GM21360 (cell line): ENCODE measurements around the gene MAP3K4.

ENCODE experiments used
- ATAC-seq: cut with Tn5 transposase; IDR thresholded peaks from one replicate; pipeline ENCODE4 v1.9.1; 2021; ENCODE audit warnings: mild to moderate bottlenecking, moderate library complexity; ENCODE audit not compliant: unreplicated experiment

The MAP3K4 gene

DNA sequence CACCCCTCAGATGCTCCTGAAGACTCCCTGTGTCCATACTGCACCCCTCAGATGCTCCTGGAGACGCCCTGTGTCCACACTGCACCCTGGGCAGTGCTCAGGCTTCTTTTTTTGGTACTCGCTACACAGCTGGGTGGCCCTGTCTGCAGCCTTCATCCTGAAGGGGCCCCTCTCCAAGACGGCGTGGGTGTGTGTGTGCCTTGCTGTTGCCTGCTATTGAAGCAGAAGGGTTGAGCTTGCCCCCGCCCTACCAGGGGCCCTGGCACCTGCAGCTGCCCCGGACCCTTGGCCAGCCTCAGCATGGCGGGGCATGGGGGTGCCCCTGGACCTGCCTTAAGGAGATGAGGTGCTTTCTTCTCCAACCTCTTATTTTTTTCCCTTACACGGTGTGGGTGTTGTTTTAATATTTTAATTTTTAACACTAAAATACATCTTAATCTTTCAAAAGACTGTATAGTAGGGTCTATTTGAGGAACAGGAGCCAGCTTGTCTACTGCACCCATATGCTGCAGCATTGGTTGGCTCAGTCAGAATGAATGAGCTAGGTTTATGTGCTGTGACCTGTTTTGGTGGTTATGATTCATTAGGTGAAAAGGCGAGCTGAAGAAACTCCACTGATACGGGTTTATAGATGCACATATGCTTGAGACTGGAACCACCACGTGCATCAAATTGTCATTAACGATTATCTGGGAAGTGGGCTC, 146.4 kb downstream of the MAP3K4 start:
- no peak for ATAC-seq

DNA sequence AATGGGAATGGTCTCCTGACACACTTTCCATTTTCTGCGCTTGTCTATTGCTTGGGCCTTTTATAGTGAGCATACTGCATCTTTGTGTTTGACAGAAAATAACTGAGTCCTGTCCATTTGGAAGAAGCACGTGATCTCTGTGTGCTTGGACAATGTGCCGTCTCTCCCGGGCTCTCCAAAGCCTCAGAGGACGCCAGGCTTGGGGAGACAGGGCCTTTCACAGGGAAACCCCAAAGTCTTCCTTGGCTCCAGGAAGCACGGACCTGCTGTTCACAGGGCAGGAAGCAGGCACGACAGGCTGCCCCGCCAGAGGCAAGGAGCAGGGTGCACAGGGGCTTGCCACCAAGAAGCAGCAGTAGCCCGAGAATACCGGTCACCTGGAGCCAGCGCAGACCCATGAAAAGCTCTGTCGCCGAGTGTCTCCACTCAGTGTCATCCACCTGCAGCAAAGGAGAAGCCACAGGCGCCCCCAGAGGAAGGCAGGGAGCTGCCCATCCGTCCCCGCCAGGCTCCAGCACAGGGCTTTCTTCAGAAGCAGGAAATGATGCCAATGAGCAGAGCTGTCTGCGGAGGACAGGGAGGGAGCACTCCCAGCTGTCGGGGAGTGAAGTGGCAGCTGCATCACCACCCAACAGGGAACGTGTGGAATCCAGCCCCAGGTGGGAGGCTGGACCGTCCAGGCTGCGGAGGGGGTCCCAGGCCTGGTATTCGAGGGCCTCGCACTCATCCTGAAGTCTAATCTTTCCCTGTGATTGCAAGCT, 147.2 kb downstream of the MAP3K4 start:
- ATAC-seq, result no peak

DNA sequence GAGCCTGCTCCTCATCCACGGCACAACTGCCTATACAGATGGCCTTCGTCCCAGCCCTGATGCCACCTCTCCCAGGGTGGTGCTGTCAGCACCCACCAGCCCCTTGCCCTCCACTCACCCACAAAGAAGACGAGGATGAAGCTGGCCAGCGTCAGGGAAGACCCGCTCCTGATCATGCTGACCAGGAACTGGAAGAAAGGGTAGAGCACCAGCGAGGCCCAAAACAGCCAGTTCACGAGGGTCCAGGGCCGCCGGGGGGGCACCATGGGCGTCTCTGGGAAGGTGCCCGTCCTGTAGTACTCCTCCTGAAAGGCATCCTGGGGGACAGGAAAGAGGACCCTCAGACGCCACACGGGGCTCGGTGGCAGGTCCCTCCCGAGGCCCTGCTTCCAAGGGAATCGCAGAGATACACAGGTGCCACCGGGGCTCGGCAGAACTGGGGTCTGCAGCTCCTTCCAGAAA, 147.8 kb downstream of the MAP3K4 start:
- ATAC-seq, result no peak

DNA sequence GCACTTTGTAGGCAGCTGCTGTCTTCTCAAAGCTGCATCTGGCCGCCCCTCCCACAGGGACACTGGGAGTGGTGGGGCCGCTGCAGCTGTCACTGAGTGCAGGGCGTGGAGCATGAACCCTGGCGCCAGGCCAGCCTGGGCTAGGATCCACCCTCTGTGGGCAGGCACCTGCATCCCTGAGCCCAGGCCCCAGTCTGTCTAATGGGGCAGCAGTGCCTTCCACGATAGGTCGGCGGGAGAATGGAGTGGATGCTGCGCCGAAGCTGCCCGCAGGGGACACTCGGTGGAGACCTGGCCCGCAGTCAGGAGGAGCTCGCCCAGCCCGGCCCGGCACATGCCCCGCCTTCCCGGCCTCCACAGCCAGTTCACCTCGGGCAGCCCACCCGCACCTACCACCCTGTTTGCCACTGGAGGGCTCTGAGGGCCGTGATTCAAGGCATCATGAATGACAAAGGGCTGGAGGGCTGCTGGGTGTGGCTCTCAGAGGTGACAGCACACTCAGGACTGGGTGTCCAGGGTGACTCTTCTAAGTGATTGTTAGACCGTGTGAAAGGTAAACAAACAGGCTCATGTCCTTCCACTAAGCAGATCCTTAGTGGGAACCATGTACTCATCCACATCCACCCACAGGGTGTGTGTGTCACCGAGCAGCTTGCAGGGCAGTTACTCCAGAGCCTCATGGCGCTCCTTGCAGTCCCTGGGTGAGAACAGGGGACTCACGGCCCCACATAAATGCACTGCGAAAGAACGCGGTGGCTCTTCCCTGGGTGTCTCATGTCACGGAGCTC, 148.4 kb downstream of the MAP3K4 start:
- no peak for ATAC-seq

DNA sequence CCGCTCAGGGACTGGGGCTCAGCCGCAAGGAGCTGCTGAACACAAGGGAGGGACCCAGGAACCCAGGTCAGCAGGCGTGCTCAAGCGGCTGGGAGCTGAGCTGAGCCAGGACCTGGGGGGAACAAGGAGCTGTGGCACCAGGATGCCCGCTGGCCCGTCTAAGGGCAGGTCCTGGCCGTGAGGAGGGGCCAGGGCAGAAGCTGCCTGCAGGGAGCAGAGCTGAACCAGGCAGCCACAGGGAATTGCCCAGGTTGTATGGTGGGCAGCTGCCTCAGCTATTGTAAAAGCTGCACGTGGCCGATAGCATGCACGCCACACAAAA, 148.9 kb downstream of the MAP3K4 start:
- no peak for ATAC-seq

DNA sequence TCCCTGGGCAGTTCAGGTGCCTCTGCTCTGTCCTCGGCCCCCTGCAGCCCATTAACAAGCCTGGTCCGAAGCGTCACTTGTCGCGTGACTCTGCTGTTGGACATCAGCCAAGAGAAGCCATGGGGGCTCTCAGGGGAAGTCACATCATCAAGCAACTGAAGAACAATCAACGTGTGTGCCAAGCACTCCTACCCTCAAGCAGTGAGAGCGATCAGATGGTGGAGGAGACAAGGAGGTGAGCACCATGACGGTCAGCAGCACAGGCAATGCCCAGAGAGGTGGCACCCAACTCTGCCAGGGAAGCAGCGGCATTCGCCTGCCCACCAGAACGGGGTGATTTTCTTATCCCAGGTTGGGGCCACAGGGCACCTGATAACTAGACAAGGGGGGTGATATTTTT, 149.6 kb downstream of the MAP3K4 start:
- ATAC-seq, result no peak

DNA sequence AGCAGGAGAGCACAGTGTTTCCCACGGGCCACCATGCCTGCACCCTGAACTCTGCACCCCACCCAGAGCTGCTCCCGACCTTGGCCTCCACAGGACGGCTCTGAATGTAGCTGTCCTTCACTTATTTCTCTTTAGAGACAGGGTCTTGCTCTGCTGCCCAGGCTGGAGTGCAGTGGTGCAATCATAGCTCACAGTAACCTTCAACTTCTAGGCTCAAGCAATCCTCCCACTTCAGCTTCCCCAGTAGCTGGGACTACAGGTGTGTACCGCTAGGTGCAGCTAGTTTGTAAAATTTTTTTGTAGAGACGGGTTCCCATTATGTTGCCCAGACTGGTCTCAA, 151.4 kb downstream of the MAP3K4 start:
- ATAC-seq, result no peak

DNA sequence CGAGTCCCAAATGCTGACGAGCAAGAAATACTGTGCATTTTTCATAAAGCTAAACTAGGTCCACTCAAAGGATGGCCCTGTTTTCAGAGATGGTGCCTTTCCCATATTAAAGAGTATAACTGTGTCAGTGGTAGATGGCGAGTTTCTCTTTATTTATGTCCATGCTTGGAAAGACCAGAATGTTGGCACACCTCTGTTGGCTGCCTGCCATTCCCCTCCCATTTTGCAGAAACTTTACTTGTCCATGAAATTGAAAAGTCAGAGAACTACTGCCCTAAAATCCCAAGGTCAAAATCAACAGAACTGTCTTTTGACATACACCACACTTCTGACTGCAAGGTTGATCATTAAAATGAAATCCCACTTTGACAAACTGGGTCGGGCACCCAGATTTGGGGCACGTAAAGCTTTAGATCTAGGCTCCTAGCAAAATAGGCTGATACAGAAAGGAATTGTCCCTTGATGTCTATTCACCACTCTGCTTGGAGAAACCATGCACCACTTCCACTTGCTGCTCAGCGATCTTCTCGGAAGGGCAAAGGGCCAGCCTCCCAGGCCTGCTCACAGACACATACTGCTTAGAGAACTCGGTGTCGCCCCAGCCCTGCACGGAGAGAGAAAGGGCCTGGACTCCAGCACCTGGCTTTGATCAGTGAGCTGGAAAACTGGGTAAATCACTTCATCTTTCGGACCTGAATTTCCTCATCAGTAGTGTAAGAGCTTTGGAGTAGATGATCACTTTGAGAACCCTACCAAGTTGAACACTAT, 152.3 kb downstream of the MAP3K4 start:
- no peak for ATAC-seq

DNA sequence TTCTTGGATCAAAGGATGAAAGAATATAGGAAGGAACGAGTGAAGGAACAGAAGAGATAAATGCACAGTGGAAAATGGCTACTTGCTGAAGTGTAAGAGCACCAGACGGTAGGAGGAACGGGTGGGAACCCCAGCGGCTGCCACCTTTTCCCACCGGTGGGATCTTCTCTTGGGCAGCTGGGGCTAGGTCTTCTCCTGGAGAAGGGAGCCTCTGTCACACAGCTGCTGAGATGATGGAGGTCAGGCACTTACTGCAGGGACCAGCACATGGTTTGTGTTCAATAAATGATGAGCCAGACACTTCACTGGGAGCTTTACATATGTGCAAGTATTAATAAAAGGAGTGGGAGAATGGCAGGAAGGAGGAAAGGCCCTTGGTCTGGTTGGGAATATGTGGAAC, 158.6 kb downstream of the MAP3K4 start:
- ATAC-seq, result no peak

DNA sequence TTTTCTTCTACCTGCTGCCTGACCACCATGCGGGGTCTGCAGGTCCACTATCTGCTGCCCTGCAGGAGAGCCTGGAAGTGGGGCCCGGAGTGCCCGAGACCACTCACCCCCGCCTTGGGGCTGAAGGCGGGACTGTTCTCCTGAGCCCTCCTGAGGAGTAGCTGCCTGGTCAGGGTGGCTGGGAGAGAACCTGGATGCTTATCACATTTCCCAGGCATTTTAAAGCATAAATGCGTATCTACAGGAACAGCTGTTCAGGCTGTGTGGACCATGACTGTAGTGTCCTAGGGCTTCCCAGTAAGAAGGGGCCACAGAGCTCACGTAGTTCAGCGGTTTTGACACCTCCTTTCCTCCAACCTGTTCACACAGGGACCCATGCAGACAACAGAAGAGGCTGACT, 159.0 kb downstream of the MAP3K4 start:
- ATAC-seq, result no peak

DNA sequence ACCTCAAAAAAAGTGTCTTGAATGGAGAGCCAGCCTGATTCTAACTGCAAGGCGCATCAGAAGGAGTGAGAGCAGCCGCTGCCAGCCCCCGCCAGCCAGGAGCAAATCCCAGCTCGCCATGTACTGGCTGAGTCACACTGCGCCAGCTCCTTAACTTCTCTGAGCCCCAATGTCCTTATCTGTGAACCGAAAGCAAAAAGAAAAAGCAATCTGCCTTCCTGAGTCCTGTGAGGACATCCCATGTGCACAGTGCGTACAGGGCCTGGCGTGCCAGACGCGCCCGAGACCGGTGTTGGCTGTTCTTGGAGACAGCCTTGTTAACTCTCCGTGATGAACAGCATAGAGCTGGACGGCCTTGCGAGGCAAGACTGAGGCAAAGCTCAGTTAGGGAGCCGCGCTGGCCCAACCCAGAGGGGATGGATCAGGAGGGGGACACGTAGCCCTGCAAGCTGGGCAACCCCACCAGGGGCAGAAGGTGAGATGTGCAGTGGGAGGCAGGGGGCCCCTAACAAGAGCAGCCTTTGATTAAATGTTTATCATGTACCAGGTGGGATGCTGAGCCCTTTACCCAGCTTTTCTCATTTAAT, 159.6 kb downstream of the MAP3K4 start:
- ATAC-seq, result no peak

DNA sequence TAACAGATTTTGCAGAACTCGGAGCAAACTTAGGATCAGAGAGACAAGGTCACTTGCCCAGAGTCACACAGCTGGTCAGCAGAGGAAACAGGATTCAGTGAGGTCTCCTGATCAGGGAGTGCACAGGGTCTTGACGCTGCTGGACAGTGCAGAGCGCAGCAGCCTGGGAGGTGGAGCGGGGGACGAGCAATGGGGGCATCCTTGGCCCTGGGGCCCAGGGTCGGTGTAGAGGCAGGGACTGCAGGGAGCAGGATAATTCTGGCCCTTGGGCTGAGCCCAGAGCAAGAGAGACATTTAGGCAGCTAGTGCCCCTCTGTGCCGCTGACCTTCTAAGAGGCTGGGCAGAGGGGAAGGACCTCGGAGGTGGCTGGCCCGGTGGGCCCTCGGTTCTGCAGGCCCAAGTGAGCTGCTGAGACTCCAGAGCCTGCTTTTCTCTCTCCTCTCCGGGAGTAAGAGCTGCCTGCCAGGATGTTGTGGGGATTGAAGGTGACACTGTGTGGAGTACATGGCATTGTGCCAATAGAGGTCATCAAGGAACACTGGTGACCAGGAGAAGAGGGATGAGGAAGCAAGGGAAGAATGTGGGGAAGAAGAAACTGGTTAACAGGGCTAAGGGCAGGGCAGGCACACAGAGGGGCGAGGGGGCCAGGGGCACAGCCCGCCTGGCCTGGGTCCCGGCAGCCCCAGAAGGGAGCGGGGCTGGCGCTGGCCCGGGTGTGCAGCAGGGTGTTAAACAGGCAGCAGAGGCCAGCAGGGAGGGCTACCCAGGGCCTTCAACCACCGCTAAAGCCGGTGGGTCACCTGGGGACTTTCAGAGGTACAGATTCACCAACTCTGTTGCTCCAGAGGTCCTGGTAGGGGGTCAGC, 160.3 kb downstream of the MAP3K4 start:
- ATAC-seq, result no peak

DNA sequence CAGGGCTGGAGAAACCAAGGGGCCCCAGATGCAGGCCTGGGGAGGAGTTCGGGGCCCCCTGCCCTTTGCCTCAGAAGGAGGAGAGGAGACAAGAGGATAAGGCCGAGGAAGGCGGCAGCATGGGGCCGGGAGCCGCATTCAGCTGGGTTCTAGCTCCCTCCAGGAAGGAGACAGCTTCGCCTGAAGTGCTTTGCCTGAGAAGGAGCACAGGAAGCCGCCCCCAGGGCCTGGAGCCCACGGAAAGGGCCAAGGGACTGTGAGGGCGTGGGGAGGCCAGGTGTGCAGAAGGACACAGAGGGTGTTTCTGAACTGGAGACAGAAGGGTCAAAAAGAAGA, 160.9 kb downstream of the MAP3K4 start:
- no peak for ATAC-seq

DNA sequence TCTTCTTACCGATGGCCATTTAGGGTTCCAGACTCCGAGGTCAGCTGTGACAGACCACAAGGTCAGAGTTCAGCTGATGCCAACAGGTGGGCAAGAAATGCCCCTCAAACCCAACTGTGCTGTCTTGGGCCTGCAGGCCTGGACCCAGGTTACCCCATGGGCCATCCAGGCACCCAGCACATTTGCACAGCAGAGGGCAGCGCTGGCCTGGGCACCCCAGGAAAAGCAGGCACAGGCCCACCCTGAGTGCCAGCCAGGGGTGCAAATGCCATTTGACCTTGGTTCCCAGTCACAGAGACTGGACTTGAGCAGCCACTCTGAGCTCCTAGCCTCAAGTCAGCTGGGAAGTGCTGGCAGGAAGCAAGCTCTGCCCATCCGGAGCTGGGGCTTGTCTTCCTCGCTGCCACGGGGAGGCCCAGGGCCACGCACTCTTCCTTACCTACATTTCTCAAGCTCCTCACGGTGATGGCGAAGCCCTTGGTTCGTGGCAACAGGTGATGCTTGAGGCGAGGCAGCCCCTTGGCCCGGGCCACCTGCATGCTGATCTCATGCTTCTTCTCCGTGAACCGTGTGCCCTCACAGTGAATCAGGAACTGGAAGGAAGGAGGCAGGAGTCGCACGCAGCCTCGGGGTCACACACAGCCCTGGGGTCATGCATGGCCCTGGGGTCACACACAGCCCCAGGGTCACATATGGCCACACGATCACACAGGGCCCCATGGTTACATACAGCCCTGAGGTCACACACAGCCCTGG, 161.5 kb downstream of the MAP3K4 start:
- ATAC-seq, result no peak

DNA sequence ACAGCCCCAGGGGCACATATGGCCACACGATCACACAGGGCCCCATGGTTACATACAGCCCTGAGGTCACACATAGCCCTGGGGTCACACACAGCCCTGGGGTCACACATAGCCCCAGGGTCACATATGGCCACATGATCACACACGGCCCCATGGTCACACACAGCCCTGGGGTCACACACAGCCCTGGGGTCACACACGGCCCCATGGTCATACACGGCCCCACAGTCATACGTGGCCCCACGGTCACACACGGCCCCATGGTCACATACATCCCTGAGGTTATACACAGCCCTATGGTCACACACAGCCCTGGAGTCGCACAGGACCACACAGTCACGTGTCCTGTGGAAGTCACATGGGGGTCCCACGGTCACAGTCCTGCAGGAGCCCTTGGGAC, 162.2 kb downstream of the MAP3K4 start:
- no peak for ATAC-seq

DNA sequence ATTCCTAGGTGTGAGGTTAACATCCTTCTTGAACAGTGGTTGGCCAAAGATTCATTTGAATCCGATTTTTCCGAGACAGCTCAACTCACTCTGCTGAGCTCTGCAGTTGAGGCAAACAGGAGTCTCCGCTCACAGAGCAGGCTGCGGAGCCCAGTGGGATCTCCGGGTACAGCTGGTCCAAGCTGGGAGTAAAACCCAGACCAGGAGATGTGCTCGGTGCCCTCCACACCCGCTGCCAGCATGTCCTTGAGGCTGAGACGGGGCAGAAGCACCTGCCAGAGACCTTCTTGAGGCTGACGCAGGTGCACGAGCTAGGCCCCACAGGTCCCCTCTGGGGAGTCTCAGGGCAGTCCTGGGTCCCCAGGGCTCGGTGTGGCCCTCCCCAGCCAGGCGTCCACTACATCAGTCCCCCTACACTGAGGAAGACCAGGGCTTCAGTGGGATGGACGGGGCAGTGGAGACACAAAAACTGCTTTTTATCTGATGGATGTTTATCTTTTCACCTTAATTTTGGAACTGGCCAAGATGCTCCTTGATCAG, 163.3 kb downstream of the MAP3K4 start:
- ATAC-seq, result no peak

DNA sequence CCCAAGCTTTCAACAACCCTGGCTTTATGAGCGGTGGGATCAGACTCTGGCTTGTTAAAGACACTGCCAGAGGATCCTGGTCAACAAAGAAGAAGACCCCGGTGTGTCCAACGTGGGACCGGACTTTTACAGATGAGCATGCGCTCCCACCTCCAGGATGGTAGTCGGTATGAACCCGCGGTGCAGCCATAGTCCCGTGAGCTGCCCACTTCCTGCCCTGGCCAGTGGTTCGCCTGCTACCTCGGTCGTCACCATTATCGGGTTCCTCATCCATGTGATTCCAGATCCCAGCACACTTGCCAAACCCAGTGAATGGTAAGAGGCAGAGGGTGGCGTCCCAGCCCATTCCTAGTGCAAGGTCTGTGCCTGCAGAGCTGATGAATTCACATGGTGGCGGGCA, 169.6 kb downstream of the MAP3K4 start:
- ATAC-seq, result no peak

DNA sequence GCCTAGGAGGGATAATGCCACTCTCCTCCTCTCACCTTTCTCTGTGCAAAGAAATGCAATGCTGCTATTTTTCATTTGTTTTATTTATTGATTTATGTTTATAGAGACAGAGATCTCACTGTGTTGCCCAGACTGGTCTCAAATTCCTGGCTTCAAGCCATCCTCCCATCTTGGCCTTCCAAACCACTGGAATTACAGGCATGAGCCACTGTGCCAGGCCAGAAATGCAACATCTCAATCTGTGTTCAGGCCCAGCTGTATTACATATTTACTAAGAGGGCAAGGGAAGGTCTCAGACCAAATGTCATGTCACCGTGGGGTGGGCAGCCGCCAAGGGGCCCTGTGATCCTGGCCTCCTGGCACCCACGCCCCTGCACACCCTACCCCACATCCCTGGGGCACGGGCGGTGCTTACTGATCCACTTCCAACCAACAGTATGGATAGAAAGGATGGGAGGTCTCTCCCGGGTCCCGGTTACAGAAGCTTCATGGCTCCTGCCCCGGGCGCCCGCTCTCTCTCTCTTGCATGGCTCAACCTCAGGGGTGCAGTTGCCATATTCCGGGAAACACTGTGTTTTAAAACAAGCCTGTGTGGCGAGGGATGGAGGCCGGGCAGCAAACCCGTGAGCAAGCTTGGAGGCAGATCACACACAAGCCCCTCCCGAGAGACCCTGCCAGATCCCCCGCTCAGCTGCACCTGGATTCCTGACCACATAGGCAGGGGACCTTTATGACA, 170.5 kb downstream of the MAP3K4 start:
- no peak for ATAC-seq
